ENCODE measurements around the gene GPANK1.
"Not testable (repeated sequence)": the region's sequence is repeated elsewhere in the genome, so short reads cannot be mapped to it uniquely, and the experiment has no call there.

GPANK1 gene

DNA sequence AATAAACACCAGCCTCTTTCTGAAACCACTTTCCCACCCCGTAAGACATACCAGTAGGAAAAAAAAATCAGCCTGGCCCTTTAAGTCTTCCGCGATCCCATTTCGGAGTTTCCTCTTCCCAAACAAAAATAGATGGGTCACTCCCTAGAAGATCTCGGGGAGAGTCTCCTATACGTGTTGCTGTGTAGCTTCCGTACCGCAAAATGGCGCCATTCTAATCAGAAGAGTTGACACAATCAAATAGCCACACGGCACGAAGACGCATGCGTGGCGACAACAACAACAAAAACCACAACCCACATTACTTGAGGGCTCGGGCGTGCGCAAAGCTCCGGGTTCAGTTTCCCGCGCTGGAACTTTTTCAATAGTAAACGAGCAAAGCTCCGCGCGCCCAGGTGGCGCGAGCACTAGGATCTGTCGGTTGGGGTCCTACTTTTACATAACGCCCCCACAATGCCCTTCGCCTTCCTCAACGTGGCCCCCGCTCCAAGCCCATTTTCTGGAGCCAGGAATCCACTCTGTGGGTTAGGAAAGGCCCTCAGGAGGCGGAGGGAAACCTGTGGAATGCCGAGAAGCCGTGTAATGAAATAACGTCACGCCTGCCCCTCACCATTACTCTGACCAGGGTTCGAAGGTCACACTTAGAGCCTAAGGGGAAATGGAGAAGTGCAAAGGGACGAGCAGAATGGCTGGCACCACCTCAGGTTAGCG lies at the start of gene GPANK1:
TSS of gene GPANK1 (minus strand) at position 208 of the 711 bp plus-strand sequence. CDS start 519 bp downstream, outside the sequence.
- peak; percentile 92 for DNase-seq

DNA sequence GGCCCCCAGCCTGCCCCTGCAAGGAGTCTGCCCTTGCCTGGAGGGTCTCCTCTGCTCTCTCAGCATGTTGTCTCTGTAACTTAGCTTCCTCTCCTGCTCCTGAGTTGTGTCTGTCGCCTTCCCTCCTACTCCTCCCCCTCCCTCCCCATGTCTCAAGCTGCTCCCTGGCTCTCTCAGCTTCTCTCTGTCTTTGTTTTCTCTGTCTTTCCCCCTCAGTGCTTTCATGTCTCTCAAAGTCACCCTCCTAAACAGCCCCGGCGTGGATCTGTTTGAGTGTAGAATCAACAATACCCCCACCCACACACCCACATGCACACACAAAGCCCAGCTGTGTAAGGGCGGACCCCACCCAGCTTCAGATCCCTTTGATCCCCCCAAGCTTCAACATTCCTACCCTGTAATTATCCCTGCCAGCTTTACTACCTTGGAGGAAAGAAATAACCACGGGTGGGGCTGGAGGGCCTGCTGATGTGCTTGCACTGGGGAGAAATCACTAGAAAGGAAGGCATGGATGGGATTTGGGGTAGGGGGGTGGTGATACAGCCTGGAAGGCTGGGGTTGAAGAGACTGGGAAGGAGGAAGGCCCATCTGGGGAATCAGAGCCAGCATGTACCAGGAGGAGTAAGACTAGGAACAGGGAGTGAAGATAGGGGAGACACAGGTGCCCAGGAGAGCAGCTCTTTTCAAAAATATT lies 49.3 kb upstream of the GPANK1 start:
- no peak for DNase-seq

DNA sequence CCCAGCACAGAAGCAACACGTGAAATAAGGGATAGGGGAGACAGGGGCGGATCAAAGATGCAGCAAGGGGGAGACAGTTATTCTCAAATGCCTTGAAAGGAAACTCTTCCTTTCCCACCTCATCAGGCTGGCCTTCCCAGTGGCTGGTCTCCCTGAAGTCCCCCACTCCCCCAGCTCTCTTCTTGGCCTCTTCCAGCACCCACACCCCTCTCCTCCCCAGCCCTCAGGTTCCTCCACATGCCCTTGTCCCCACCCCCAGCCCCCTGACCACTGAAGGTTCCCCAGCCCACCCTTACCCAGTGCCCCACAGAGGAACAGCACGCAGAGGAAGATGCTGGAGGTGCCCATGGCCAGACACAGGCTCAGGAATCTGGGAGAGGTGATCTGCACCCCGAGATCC lies 48.7 kb upstream of the GPANK1 start:
- DNase-seq = no peak

DNA sequence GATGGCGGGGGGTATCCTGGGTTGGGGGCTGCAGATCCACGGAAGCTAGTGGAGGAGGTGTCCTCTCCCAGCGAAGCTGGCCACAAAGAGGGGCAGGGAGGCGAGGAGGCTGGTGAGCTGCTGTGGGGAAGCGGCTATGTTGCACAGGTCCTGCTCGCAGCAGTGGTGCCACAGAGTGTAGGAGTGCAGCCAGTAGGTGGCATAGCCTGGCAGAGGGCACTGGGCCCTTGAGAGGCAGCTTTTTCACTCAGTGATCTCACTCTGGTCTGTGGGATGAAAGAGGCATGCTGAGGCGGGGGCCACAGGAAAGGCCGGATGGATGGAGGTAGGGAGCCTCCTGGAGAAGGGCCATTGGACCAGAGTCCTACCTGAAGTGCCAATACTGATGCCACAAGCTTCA lies 47.5 kb upstream of the GPANK1 start:
- DNase-seq = no peak

DNA sequence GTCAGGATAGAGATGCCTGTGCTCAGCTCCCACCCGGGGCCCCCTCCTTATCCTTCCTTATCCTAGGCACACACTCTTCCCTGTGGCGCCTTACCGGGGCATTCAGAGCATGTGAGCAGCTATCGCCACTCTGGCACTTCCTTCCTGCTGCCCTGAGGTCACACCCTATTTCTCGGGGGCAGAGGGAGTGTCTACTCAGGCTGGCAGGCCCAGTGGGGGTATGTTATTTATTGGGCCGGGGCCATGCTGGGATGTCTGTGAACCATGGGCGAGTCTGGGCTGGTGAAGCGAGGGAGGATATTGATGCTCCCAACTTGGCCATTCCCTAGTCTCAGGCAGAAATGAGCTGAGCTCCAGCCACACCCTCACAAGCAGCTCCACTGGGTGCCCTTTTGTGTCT lies 46.4 kb upstream of the GPANK1 start:
- no peak for DNase-seq

DNA sequence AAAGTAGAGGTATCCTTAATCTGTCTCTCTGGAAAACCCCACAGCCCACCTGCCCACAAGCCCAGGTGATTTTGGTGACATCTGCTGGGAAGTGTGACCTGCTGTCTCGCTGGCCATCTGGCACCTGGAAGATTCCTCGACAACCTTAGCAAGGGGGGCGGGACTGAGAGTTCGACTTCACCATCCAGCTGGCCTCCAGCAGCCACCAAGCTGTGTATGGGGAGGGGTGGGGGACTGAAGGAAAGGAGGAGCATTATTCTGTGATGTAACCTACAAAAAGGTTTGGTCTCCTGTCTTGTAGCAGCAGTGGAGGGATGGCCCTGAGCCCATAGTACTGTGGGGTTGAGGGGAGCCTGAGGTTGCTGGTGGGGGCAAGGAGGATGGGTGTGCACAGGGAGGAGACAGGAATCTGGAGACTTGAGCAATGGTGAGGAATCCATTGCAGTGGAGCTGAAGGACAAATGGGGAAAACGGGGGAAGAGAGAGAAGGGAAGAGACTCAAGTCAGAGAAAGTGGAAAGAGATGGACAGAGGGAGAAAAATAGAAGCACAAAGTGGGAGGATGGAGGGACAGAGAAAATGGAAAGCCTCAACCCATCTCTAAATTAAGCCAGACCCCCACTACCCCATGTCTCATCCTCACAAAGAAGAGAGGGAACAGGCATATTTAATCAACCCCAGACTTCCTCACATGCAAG lies 45.9 kb upstream of the GPANK1 start:
- no peak for DNase-seq

DNA sequence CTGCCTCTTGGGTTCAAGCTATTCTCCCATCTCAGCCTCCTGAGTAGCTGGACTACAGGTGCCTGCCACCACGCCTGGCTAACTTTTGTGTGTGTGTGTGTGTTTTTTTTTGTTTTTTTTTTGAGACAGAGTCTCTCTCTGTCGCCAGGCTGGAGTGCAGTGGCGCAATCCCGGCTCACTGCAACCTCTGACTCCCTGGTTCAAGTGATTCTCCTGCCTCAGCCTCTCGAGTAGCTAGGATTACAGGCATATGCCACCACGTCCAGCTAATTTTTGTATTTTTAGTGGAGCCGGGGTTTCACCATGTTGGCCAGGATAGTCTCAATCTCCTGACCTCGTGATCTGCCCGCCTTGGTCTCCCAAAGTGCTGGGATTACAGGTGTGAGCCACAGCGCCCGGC lies 44.4 kb upstream of the GPANK1 start:
- not testable (repeated sequence) for DNase-seq

DNA sequence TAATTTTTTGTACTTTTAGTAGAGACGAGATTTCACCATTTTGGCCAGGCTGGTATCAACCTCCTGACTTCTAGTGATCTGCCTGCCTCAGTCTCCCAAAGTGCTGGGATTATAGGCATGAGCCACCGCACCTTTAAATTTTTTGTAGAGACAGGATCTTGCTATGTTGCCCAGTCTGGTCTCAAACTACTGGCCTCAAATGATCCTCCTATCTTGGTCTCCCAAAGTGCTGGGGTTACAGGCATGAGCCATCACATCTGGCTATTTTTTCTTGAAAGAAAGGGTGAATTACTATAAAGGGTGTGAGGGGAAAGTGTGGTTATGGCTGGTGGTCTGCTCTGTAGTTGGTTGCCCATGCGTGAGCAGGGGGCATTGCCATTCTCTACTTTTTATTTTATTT lies 43.4 kb upstream of the GPANK1 start:
- DNase-seq = no peak

DNA sequence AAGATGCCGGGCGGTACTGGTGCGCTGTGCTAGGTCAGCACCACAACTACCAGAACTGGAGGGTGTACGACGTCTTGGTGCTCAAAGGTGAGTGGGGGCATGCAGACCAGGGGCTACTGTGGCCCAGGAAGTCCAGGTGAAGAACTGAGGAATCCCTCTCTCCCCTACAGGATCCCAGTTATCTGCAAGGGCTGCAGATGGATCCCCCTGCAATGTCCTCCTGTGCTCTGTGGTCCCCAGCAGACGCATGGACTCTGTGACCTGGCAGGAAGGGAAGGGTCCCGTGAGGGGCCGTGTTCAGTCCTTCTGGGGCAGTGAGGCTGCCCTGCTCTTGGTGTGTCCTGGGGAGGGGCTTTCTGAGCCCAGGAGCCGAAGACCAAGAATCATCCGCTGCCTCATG lies 42.9 kb upstream of the GPANK1 start:
- DNase-seq = no peak

DNA sequence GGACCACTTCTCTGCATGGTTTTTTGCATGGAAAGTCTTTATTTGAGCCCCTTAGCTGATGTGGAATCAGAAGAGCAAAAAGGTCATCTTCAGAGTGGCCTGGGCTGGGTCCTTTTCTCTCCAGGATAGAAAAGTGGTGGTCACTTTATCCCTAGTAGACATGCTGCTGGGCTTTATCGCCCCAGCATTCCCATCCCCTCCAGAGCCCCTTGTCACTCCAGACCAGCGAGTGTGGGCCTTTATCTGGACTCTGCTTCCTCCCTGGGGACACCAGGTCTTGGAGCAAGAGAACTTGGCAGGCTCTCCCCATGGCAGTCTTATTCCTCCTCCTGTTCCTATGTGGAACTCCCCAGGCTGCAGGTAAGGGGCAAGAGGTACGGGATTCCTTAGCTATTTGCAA lies 41.8 kb upstream of the GPANK1 start, which contains the start of gene LY6G6F:
TSS of gene LY6G6F (plus strand) at position 268 of the 400 bp plus-strand sequence. CDS start at position 309, 41 bp downstream.
- no peak for DNase-seq

DNA sequence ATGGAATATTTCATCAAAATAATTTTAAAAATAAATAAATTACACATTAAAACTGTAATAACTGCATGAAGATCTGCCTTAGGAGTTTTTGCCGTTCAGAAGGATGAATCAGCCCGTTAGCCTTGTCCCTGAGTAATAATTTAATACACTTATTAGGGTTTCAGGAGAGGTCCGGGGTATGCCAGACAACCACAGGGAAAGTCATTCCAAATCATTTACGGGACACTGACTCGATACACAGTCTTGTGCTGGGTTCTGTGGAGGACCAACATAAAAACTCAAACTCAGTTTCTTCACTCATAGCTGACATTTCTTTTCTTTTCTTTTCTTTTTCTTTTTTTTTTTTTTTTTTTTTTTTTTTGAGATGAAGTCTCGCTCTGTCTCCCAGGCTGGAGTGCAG lies 41.1 kb upstream of the GPANK1 start:
- no peak for DNase-seq

DNA sequence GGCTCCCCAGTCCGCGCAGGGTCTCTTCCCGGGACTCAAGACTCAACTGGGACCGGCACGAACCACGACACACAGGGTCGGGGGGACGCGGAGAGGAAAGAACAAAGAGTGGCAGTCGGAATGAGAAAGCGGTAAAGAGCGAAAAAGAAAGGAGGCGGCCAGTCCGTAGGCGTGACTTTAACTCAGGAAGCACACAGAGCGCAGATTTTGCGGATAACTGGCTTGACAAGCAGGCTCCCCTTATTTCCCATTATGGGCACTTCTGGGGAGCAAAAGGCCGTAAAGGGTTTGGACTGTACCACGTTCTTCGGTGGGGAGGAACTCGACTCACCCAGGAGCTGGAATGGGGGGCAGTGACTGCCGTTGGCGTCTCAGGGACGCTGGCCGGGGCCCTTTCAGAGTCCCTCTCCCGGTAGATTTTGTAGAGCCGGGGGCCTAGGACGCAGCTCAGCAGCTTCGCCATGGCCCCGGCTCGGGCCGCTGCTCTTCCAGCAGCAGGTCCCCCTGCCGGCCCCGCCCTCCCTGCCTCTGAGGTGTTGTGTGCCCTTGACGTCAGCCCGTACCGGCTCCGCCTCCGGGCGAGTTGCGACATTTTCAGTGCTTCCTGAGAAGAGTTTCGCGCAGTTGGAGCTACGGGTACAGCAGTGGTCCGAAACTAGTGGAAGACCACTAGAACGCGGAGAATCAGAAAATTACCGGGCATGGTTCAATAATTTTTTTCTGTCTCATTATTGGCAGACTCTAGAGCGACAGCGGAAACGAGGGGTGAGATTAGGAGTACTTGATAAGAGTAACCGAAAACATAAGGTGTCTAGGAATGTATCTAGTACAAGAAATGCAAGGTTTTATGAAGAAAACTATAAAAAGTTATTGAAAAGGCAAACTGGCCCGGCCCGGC lies 38.3 kb upstream of the GPANK1 start, which contains the start of gene ABHD16A:
TSS of gene ABHD16A (minus strand) at position 506 of the 898 bp plus-strand sequence. CDS start at position 463, 43 bp downstream.
- peak; percentile 96 for DNase-seq

DNA sequence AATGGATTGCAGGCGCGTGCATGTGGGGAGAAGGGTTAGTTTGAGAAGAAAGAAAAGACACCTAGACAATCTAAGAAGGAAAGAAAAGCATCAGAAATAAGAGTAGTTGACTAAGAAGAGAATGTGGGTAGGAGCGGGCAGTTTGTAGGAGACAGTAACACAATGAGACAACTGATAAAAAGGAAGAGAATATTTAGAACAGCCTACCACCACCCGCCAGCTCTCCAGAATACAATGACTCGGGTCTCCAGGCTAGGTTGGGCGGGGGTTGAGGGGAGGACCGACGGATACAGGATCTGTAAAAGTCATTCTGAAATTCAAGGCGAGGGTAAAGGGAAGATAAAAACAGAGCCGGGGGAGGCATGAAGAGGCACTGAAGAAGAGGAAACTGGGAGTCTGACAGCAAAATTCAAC lies 37.6 kb upstream of the GPANK1 start:
- DNase-seq = peak; percentile 63

DNA sequence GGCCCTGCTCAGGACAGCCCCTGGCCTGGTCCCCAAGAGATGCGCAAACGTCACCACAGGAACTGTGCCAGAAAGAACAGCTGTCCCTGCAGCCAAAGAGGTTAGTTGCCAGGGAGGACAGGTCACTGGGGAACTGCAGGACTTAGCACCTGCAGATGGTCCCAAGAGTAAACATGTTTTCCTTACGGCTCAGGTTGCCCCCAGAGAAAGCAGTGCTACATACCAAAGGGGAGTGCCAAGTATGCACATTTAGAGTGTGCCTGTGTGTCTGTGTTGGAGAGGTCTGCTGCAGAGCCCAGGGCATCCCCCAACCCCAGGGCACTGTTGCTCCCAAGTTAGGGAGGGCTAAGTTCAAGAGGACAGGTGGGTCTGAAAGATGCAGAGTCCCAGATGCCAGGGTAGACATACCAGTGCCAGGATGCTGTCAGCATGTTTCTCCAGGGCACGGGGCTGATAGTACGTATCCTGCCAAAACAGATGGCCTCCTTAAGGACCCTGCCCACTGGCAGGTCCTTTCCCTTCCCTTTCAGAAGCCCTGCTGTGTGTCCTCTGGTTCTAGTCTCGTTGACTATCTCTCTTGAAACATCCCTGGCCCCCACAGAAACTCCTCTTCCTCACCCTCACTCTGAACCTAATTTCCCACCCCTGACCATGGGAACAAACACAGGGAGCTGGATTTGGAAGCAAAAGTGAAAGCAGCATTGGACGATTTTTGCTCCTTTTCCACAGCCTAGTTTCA lies 37.0 kb upstream of the GPANK1 start:
- no peak for DNase-seq

DNA sequence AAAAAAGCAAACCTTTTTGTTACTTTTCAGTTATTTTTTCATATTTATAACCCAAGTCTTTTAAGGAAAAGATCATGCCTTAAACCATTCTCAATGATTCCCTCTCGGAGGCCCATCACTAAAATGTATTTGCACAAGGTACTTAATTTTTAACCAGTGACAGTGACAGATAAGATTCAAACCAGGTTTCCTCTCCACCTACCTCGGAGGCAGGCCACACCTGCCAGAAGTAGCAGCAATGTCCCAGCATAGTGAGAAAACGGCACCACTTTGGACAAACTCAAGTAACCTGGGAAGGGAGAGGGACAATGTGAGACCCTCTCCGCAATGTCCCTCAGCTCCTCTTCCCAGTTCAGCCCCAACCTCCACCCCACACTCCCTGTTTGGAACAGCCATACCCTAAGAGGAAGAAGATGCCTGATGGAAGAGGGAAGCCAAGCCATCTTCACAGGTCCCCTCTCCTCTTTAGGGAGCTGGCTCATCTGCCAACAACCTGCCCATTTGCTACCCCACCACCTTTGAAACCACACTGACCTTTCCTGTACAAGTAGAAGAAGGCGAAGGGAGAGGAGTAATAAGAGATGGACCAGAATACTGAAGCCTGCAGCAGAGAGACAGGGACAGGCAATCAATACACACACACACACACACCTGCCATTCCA lies 36.1 kb upstream of the GPANK1 start:
- no peak for DNase-seq

DNA sequence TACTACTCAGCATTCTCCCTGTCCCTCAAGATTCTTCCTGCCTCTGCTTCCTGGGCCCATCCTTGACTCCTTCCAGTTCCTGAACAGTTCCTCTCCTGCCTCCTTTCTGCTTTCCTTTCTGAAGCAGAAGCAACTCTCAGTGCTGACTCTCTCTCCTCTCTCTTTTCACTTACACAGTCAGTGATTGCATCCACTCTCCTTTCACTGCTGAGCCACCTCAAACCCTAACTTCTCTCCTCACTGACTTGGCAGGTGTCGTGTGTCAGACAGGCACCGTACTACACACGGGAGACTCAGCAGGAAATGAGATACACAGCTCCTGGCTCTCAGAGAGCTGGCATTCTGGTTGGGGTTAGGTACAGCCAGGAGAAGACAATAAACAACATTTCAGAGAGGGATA lies 32.8 kb upstream of the GPANK1 start:
- no peak for DNase-seq

DNA sequence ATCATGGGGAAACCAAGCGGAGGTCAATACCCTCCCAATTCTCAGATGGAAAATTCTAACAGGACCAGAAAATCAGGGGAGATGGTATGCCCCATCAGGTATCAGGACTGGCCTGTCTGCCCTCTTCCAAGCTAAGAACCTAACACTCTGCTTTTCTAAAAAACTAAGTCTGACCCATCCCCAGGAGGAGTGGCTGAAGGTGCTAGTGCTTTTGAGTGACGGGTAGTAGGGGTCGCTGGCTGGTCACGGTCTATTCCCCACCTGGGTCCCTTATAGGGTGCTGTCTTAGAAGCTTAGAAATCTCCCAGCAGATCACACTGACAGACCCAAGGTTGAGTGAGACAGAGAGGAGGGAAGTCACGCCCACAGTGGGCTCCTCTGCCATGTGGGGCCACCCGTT lies 28.7 kb upstream of the GPANK1 start:
- DNase-seq = no peak

DNA sequence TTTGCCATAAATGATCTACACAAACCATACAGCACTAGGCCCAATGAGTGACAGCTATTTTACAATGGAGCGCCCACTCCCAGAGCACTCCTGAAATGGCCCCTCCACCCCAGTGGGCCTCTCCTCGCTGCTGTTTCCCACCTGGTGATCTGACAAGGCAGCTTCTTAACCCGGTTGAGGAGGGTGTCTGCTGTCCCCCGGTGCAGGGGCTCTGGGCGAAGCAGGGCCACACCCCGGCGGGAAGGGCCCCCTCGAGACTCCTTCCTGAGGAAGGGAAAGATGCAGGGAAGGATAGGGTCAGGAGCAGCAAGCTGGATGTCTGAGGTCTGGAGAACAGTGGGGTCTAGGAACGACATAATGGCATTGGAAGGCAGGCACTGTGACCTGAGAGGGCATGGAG lies 28.1 kb upstream of the GPANK1 start:
- DNase-seq = no peak

DNA sequence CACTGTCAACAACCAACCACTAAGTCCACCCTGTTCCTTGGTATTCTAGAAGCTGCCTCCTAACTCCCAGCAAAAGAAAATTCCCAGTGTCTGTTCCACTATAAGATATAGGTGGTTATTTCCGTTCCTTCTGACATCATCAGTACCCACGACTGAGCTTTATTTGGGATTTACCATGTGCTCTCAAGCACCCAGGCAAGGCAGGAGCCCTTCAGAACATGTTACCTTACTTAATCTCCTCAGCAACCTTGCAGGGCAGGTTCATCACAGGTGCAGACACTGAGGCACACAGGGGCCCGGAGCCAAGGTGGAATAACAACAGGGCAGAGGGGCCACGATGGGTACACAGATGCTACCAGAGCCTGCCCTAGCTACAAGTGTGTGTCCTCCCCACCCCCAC lies 27.6 kb upstream of the GPANK1 start:
- DNase-seq = no peak

DNA sequence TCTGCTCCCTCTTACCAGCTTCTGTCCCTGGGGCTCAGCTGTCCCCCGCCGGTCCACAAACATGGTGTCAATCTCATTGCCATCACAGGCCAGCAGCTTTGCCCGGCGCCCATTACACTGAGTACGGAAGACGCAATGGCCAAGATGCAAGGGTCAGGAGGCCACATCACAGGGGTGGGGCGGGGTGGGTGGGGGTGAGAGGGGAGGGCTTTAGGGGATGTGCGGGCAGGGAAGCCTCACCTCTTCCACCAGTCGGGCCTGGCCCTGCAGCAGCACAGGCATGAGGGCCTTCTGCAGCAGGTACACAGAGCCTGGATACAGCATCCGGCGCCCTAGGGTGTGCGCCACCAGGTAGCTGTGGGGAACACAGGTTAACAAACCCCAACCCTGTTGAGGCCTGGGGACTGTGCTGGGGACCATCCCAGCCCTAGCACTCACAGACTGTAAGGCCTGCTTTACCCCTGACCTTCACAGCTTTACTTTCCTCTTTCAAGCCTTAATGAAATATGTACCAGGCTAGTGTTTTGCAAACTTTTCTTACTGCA lies 26.8 kb upstream of the GPANK1 start:
- no peak for DNase-seq

DNA sequence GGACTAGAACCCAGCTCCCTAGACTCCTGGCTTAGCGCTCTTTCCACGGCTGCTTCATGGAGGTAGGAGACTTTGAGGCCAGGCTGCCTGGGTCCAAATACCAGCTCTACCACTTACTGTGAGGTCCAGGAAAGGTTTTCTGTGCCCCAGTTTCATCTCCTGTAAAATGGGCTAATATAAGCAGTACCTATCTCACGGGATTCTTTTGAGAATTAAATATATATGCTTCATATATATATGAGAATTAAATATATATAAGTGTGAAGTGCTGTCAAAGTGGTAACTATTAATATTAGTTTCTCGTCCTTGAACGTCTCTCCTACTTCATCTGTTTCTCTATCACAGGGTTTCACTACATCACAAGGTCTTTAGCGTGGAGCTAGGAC lies 26.3 kb upstream of the GPANK1 start:
- no peak for DNase-seq
